WTC11 (cell line): ENCODE data around the gene TTLL9. TPM values are rescaled to one million over a fixed set of nuclear protein-coding genes. Genes with fewer than 3 reads are reported as not detected.

Experiments
- ATAC-seq: fragments of 200-7000 bp; cut with Tn5 transposase; 2 replicates; pipeline ENCODE4 v1.10.0; 2021; ENCODE audit warnings: mild to moderate bottlenecking, moderate library complexity
- CTCF ChIA-PET: fragments of 300-600 bp; sonication (Branson Sonifier 250); formaldehyde crosslinking; loops from one replicate; lab custom pipeline; 2021; ENCODE audit warnings: antibody characterized with exemption; lab: Charles Lee
- POLR2A ChIA-PET: fragments of 350-600 bp; sonication (Branson Sonifier 250); formaldehyde crosslinking; loops from one replicate; lab custom pipeline; 2021; ENCODE audit warnings: antibody characterized with exemption; lab: Charles Lee
- DNase-seq: peaks from one replicate; pipeline ENCODE4 v3.0.0; 2021; ENCODE audit warnings: low spot score
- H3K27ac Mint-ChIP-seq: 2 replicates; pipeline ENCODE4 v1.8.0; 2021; ENCODE audit warnings: mixed read lengths
- H3K27me3 Mint-ChIP-seq: 2 replicates; pipeline ENCODE4 v1.8.0; 2021; ENCODE audit warnings: low read depth, mild to moderate bottlenecking, moderate library complexity, mixed read lengths
- H3K36me3 Mint-ChIP-seq: 2 replicates; pipeline ENCODE4 v1.8.0; 2021; ENCODE audit warnings: mixed read lengths
- H3K4me1 Mint-ChIP-seq: 2 replicates; pipeline ENCODE4 v1.8.0; 2022; ENCODE audit warnings: mixed read lengths
- H3K4me3 Mint-ChIP-seq: 2 replicates; pipeline ENCODE4 v1.8.0; 2021; ENCODE audit warnings: mild to moderate bottlenecking, moderate library complexity, mixed read lengths
- H3K9me3 Mint-ChIP-seq: 2 replicates; pipeline ENCODE4 v1.8.0; 2021; ENCODE audit warnings: mixed read lengths
- ATF1 ChIP-seq: sonication (generic); formaldehyde crosslinking; IDR thresholded peaks from 2 replicates; pipeline ENCODE4 v1.8.1; 2023; ENCODE audit warnings: mild to moderate bottlenecking, moderate library complexity, missing genetic modification reagents
- CBFB ChIP-seq: sonication (generic); formaldehyde crosslinking; IDR thresholded peaks from 2 replicates; pipeline ENCODE4 v1.8.1; 2022; ENCODE audit warnings: mild to moderate bottlenecking, low read depth, missing genetic modification reagents
- EMX1 ChIP-seq: fragments of 250-450 bp; sonication (Bioruptor Pico); IDR thresholded peaks from 2 replicates; pipeline ENCODE4 v1.8.0; 2021; ENCODE audit warnings: mild to moderate bottlenecking
- ESRRA ChIP-seq: sonication (generic); formaldehyde crosslinking; IDR thresholded peaks from 2 replicates; pipeline ENCODE4 v1.8.1; 2022; ENCODE audit warnings: mild to moderate bottlenecking, missing genetic modification reagents, borderline replicate concordance
- FOXP1 ChIP-seq: sonication (generic); formaldehyde crosslinking; IDR thresholded peaks from 2 replicates; pipeline ENCODE4 v1.8.0; 2022; ENCODE audit warnings: missing genetic modification reagents, mild to moderate bottlenecking, moderate library complexity, borderline replicate concordance
- IRF1 ChIP-seq: sonication (generic); formaldehyde crosslinking; IDR thresholded peaks from 2 replicates; pipeline ENCODE4 v1.8.0; 2023; ENCODE audit warnings: missing genetic modification reagents
- IRF2 ChIP-seq: sonication (generic); formaldehyde crosslinking; IDR thresholded peaks from 2 replicates; pipeline ENCODE4 v1.8.0; 2022; ENCODE audit warnings: low read depth, missing genetic modification reagents, borderline replicate concordance
- MAX ChIP-seq: sonication (generic); formaldehyde crosslinking; IDR thresholded peaks from 2 replicates; pipeline ENCODE4 v1.8.0; 2022; ENCODE audit warnings: mild to moderate bottlenecking, missing genetic modification reagents
- MYBL2 ChIP-seq: sonication (generic); formaldehyde crosslinking; IDR thresholded peaks from 2 replicates; pipeline ENCODE4 v1.8.1; 2023; ENCODE audit warnings: mild to moderate bottlenecking, moderate library complexity, missing genetic modification reagents
- NFE2L1 ChIP-seq: sonication (generic); formaldehyde crosslinking; IDR thresholded peaks from 2 replicates; pipeline ENCODE4 v1.8.1; 2023; ENCODE audit warnings: missing genetic modification reagents
- NR3C1 ChIP-seq: sonication (generic); formaldehyde crosslinking; conservative IDR thresholded peaks from 2 replicates; pipeline ENCODE4 v1.8.1; 2023; ENCODE audit warnings: low read depth, mild to moderate bottlenecking, missing genetic modification reagents
- PREB ChIP-seq: sonication (generic); formaldehyde crosslinking; IDR thresholded peaks from 2 replicates; pipeline ENCODE4 v1.8.1; 2022; ENCODE audit warnings: mild to moderate bottlenecking, missing genetic modification reagents, moderate library complexity, borderline replicate concordance
- SP1 ChIP-seq: sonication (generic); formaldehyde crosslinking; conservative IDR thresholded peaks from 2 replicates; pipeline ENCODE4 v1.8.1; 2022; ENCODE audit warnings: missing genetic modification reagents
- USF2 ChIP-seq: sonication (generic); formaldehyde crosslinking; IDR thresholded peaks from 2 replicates; pipeline ENCODE4 v1.8.1; 2023; ENCODE audit warnings: mild to moderate bottlenecking, missing genetic modification reagents, moderate library complexity
- ZBTB21 ChIP-seq: sonication (generic); formaldehyde crosslinking; IDR thresholded peaks from 2 replicates; pipeline ENCODE4 v1.8.1; 2023; ENCODE audit warnings: mild to moderate bottlenecking, missing genetic modification reagents, borderline replicate concordance
- ZMAT4 ChIP-seq: fragments of 250-450 bp; sonication (Bioruptor Pico); IDR thresholded peaks from 2 replicates; pipeline ENCODE4 v1.9.0; 2021; ENCODE audit warnings: mild to moderate bottlenecking
- ZNF138 ChIP-seq: sonication (generic); formaldehyde crosslinking; conservative IDR thresholded peaks from 2 replicates; pipeline ENCODE4 v1.8.1; 2022; ENCODE audit warnings: mild to moderate bottlenecking, moderate library complexity, missing genetic modification reagents
- ZNF317 ChIP-seq: sonication (generic); formaldehyde crosslinking; IDR thresholded peaks from 2 replicates; pipeline ENCODE4 v1.8.1; 2023; ENCODE audit warnings: low read depth, mild to moderate bottlenecking, moderate library complexity, missing genetic modification reagents, borderline replicate concordance
- ZNF425 ChIP-seq: fragments of 250-450 bp; sonication (Bioruptor Pico); conservative IDR thresholded peaks from 2 replicates; pipeline ENCODE4 v1.9.0; 2021; ENCODE audit warnings: mild to moderate bottlenecking
- ZNF671 ChIP-seq: fragments of 250-450 bp; sonication (Bioruptor Pico); IDR thresholded peaks from 2 replicates; pipeline ENCODE4 v1.8.0; 2021; ENCODE audit warnings: mild to moderate bottlenecking
- total RNA-seq: library from RNA; stranded (reverse); gene quantifications from 3 replicates; pipeline ENCODE4 v1.2.3, GENCODE V29; 2021

TTLL9 gene
- total RNA-seq, 1 experiment from 2014 or later: not detected

- ChIA-PET POLR2A (interaction anchor here (0.7 kb wide), 1 partner anchor 72 kb away, joined by 3 read pairs; no protein-coding TSS in a partner anchor), CTCF (interaction anchor here (1.0 to 4.1 kb wide), 10 partner anchors 8 to 90 kb away, joined by 3 to 69 read pairs (median 6); partner anchors contain the start of gene PDRG1)
- Mint-ChIP-seq H3K9me3 (no peaks in the 10 kb centered on the region), H3K4me3 (no peak overlapping the region), H3K36me3 (no peaks in the 10 kb centered on the region), H3K27me3 (no peaks in the 10 kb centered on the region; the same call in 1 of the 2 replicates), H3K4me1 (peaks cover 8% of the 10 kb centered on the region), H3K27ac (no peak overlapping the region)
- ATAC-seq: 0 out of 2 replicates have a peak, but pooled peaks have one; percentile 13
- TF ChIP-seq CBFB (CRISPR knock-in tag) (no peak), ZNF671 (no peak), ZNF425 (CRISPR knock-in tag) (no peak), MAX (CRISPR knock-in tag) (no peak), FOXP1 (CRISPR knock-in tag) (no peak)
- DNase-seq: no peak
Observed at GRCh38 chr20:31936420-31936819, 66.0 kb downstream of the TTLL9 start.

- Mint-ChIP-seq H3K27ac (no peak overlapping the region), H3K4me3 (no peak overlapping the region), H3K4me1 (peaks cover 8% of the 10 kb centered on the region), H3K9me3 (no peaks in the 10 kb centered on the region), H3K27me3 (no peaks in the 10 kb centered on the region; the same call in 1 of the 2 replicates), H3K36me3 (no peaks in the 10 kb centered on the region)
- POLR2A ChIA-PET: no interaction called here
- CTCF ChIA-PET: interaction anchor here (0.7 to 4.1 kb wide), 8 partner anchors 14 to 91 kb away, joined by 3 to 69 read pairs (median 4); partner anchors contain the start of gene PDRG1
- DNase-seq (no peak), ATAC-seq (no peak)
- no peak for TF ChIP-seq ESRRA (CRISPR knock-in tag)
- no peak for TF ChIP-seq IRF2 (CRISPR knock-in tag)
- no peak for TF ChIP-seq IRF1
- no peak for TF ChIP-seq ATF1
- TF ChIP-seq ZNF317 (CRISPR knock-in tag): no peak
- TF ChIP-seq SP1: no peak
- TF ChIP-seq ZNF138 (CRISPR knock-in tag): no peak
- TF ChIP-seq CBFB (CRISPR knock-in tag): no peak
- TF ChIP-seq NR3C1 (CRISPR knock-in tag): no peak
- no peak for TF ChIP-seq MYBL2
- no peak for TF ChIP-seq ZMAT4 (CRISPR knock-in tag)
- no peak for TF ChIP-seq EMX1
- no peak for TF ChIP-seq NFE2L1 (CRISPR knock-in tag)
- TF ChIP-seq ZBTB21 (CRISPR knock-in tag): no peak
Observed at GRCh38 chr20:31937820-31938219, 67.4 kb downstream of the TTLL9 start.

- CTCF ChIA-PET: interaction anchor here (0.6 to 1.4 kb wide), 2 partner anchors 106 to 306 kb away, joined by 3 to 8 read pairs; no protein-coding TSS in a partner anchor
- H3K27ac Mint-ChIP-seq: no peak overlapping the region
- peaks cover 4% of the 10 kb centered on the region for H3K36me3 Mint-ChIP-seq
- H3K27me3 Mint-ChIP-seq: no peaks in the 10 kb centered on the region; the same call in 1 of the 2 replicates
- H3K4me1 Mint-ChIP-seq: peaks cover 8% of the 10 kb centered on the region
- ATAC-seq (no peak), DNase-seq (no peak)
- POLR2A ChIA-PET: no interaction called here
- no peaks in the 10 kb centered on the region for H3K9me3 Mint-ChIP-seq
- TF ChIP-seq ATF1 (no peak), USF2 (CRISPR knock-in tag) (no peak), EMX1 (no peak), PREB (CRISPR knock-in tag) (no peak)
- no peak overlapping the region for H3K4me3 Mint-ChIP-seq
Observed at GRCh38 chr20:31939661-31940060, 69.2 kb downstream of the TTLL9 start.
